ENCODE results near the gene WDR35.

WDR35 gene

DNA sequence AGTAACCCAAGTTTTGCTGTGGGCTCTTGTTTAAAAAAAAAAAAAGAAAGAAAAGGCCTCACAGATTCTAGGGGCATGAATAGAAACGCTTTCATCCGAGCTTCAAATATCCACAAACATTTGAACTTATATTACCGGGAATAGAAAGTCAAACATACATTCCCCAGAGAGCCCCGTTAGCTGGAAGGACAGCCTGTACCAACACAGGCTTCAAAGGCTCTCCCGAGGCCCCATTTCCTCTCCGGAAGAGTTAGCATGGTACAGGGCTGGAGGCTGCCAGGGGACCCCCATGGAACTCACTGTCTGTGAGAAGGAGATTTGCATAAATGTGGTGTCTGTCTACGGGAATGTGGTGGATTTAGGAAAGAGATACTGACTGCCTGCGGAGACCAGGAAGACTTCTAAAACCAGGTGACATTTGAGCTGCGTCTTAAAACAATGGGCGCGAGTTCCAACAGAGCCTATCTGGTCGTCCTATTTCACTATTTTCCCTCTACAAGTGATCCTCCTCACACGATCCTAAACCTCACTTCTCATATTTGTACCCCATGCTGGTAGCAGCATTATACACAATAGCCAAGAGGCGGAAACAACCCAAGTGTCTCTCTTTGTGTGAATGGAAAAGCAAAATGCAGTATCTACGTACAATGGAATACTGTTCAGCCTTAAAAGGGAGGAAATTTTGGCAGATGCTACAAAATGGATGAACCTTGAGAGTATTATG is 23.4 kb upstream of the WDR35 start:
- H2AFZ ChIP-seq (ENCODE audit: low read depth, low read length) = peak overlapping the region; percentile 75
- H2AK5ac ChIP-seq (ENCODE audit: low read length, severe bottlenecking) = no peak overlapping the region
- peaks cover 11% of the 10 kb centered on the region for H3K4me1 ChIP-seq (ENCODE audit: control insufficient read depth, insufficient read depth, low read depth, low read length)
- H3K18ac ChIP-seq (ENCODE audit: low read depth in 1 of 2, low read length in 2 of 2) = peak overlapping the region in 1 of 2 experiments; percentile 74
- no peaks in the 10 kb centered on the region for H3K9me3 ChIP-seq (ENCODE audit: control insufficient read depth, low read length)
- H4K8ac ChIP-seq (ENCODE audit: low read length) = peak overlapping the region; percentile 98
- WGBS = 41% methylated on average over 14 of the region's 15 CpGs
- no peaks in the 10 kb centered on the region for H3K36me3 ChIP-seq (ENCODE audit: control insufficient read depth in 1 of 2, insufficient read depth in 2 of 2, low read depth in 1 of 2, low read length in 2 of 2)
- H3K79me1 ChIP-seq (replicated peaks; ENCODE audit: low read length, poor library complexity, severe bottlenecking) = no peaks in the 10 kb centered on the region
- no peak overlapping the region for H2BK15ac ChIP-seq (ENCODE audit: low read depth, poor library complexity, severe bottlenecking)
- H4K91ac ChIP-seq (ENCODE audit: low read length) = no peak overlapping the region
- H3K9ac ChIP-seq (ENCODE audit: low read length) = peak overlapping the region; percentile 81
- peak overlapping the region in 1 of 2 experiments; percentile 95 for H3K4ac ChIP-seq (ENCODE audit: low read depth in 1 of 2, low read length in 2 of 2)
- H2BK5ac ChIP-seq (ENCODE audit: low read depth, low read length, poor library complexity, severe bottlenecking) = no peak overlapping the region
- H2BK120ac ChIP-seq (ENCODE audit: low read depth, low read length) = peak overlapping the region; percentile 65
- no peak for DNase-seq
- peak overlapping the region; percentile 89 for H3K4me2 ChIP-seq (ENCODE audit: low read length, poor library complexity, severe bottlenecking)
- no peak overlapping the region for H3K14ac ChIP-seq (ENCODE audit: low read length in 2 of 2)
- H3K27me3 ChIP-seq (ENCODE audit: control insufficient read depth in 1 of 2, insufficient read depth in 1 of 2, low read length in 2 of 2) = peaks cover 0 to 20% of the 10 kb centered on the region in 2 experiments
- peak overlapping the region; percentile 3 for H3K27ac ChIP-seq (ENCODE audit: low read length, poor library complexity, severe bottlenecking)
- H3K4me3 ChIP-seq (ENCODE audit: insufficient read depth in 1 of 2, low read depth in 1 of 2, low read length in 2 of 2) = peak overlapping the region in 1 of 2 experiments; percentile 76
- no peak overlapping the region for H3K23ac ChIP-seq (ENCODE audit: low read length in 2 of 2)
- H2BK12ac ChIP-seq (ENCODE audit: low read length in 2 of 2) = no peak overlapping the region

- Histone ChIP-seq H3K79me1 (replicated peaks; ENCODE audit: low read length, poor library complexity, severe bottlenecking) (no peaks in the 10 kb centered on the region), H4K91ac (ENCODE audit: low read length) (peak within 1 kb of the TSS; percentile 94), H3K23ac (ENCODE audit: low read length in 2 of 2) (peak within 1 kb of the TSS in 1 of 2 experiments; percentile 98), H3K27me3 (ENCODE audit: control insufficient read depth in 1 of 2, insufficient read depth in 1 of 2, low read length in 2 of 2) (peaks cover 0 to 22% of the 10 kb centered on the region in 2 experiments), H3K4me1 (ENCODE audit: control insufficient read depth, insufficient read depth, low read depth, low read length) (peaks cover 11% of the 10 kb centered on the region), H3K14ac (ENCODE audit: low read length in 2 of 2) (peak within 1 kb of the TSS in 1 of 2 experiments; percentile 92), H3K27ac (ENCODE audit: low read length, poor library complexity, severe bottlenecking) (peak within 1 kb of the TSS; percentile 3), H3K4ac (ENCODE audit: low read depth in 1 of 2, low read length in 2 of 2) (peak within 1 kb of the TSS; percentile 94 to 95), H3K9ac (ENCODE audit: low read length) (peak within 1 kb of the TSS; percentile 81), H2BK120ac (ENCODE audit: low read depth, low read length) (peak within 1 kb of the TSS; percentile 65), H2BK12ac (ENCODE audit: low read length in 2 of 2) (peak within 1 kb of the TSS in 1 of 2 experiments; percentile 94), H3K4me2 (ENCODE audit: low read length, poor library complexity, severe bottlenecking) (peak within 1 kb of the TSS; percentile 89), H3K36me3 (ENCODE audit: control insufficient read depth in 1 of 2, insufficient read depth in 2 of 2, low read depth in 1 of 2, low read length in 2 of 2) (no peaks in the 10 kb centered on the region), H3K4me3 (ENCODE audit: insufficient read depth in 1 of 2, low read depth in 1 of 2, low read length in 2 of 2) (peak within 1 kb of the TSS; percentile 69 to 76), H2BK5ac (ENCODE audit: low read depth, low read length, poor library complexity, severe bottlenecking) (peak within 1 kb of the TSS; percentile 35), H2AK5ac (ENCODE audit: low read length, severe bottlenecking) (peak within 1 kb of the TSS; percentile 22), H3K9me3 (ENCODE audit: control insufficient read depth, low read length) (no peaks in the 10 kb centered on the region), H3K18ac (ENCODE audit: low read depth in 1 of 2, low read length in 2 of 2) (peak within 1 kb of the TSS; percentile 74 to 97), H4K8ac (ENCODE audit: low read length) (peak within 1 kb of the TSS; percentile 98), H2AFZ (ENCODE audit: low read depth, low read length) (peak within 1 kb of the TSS; percentile 96), H2BK15ac (ENCODE audit: low read depth, poor library complexity, severe bottlenecking) (peak within 1 kb of the TSS; percentile 82)
- DNase-seq = peak; percentile 31
- under 1% methylated on average over 77 of the region's 87 CpGs for WGBS
These were observed 22.6 kb upstream of the WDR35 start, which contains the start of gene MATN3 for GRCh38 chr2:20012282-20013125. Gene MATN3 (minus strand): TSS chr2:20012668. CDS start chr2:20012631, 37 bp downstream.

DNA sequence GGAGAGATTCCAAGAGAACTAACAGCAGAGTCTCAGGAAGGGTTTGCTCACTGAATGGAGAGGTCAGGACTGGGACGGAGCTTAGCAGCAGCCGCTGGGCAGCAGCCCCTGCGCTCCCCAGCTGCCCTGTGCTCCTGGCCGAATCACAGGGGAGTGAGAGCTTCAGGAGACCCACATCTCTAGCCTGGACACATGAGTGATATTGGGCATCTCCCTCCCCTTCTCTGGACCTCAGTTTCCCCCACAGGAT is 22.1 kb upstream of the WDR35 start:
- Histone ChIP-seq H3K23ac (ENCODE audit: low read length in 2 of 2) (peak overlapping the region in 1 of 2 experiments; percentile 34), H4K91ac (ENCODE audit: low read length) (no peak overlapping the region), H2BK15ac (ENCODE audit: low read depth, poor library complexity, severe bottlenecking) (peak overlapping the region; percentile 13), H3K27ac (ENCODE audit: low read length, poor library complexity, severe bottlenecking) (no peak overlapping the region), H3K4me3 (ENCODE audit: insufficient read depth in 1 of 2, low read depth in 1 of 2, low read length in 2 of 2) (peak overlapping the region; percentile 69 to 76), H3K4me1 (ENCODE audit: control insufficient read depth, insufficient read depth, low read depth, low read length) (peaks cover 9% of the 10 kb centered on the region), H3K14ac (ENCODE audit: low read length in 2 of 2) (no peak overlapping the region), H4K8ac (ENCODE audit: low read length) (peak overlapping the region; percentile 92), H3K18ac (ENCODE audit: low read depth in 1 of 2, low read length in 2 of 2) (peak overlapping the region in 1 of 2 experiments; percentile 75), H3K36me3 (ENCODE audit: control insufficient read depth in 1 of 2, insufficient read depth in 2 of 2, low read depth in 1 of 2, low read length in 2 of 2) (no peaks in the 10 kb centered on the region), H3K27me3 (ENCODE audit: control insufficient read depth in 1 of 2, insufficient read depth in 1 of 2, low read length in 2 of 2) (peaks cover 0 to 22% of the 10 kb centered on the region in 2 experiments), H3K9ac (ENCODE audit: low read length) (no peak overlapping the region), H2BK120ac (ENCODE audit: low read depth, low read length) (no peak overlapping the region), H3K9me3 (ENCODE audit: control insufficient read depth, low read length) (no peaks in the 10 kb centered on the region), H3K4ac (ENCODE audit: low read depth in 1 of 2, low read length in 2 of 2) (peak overlapping the region; percentile 26 to 89), H3K4me2 (ENCODE audit: low read length, poor library complexity, severe bottlenecking) (peak overlapping the region; percentile 89), H2BK12ac (ENCODE audit: low read length in 2 of 2) (peak overlapping the region in 1 of 2 experiments; percentile 76), H2AFZ (ENCODE audit: low read depth, low read length) (no peak overlapping the region), H3K79me1 (replicated peaks; ENCODE audit: low read length, poor library complexity, severe bottlenecking) (no peaks in the 10 kb centered on the region), H2AK5ac (ENCODE audit: low read length, severe bottlenecking) (peak overlapping the region; percentile 22), H2BK5ac (ENCODE audit: low read depth, low read length, poor library complexity, severe bottlenecking) (peak overlapping the region; percentile 35)
- DNase-seq = no peak
- 33% methylated on average over 3 of the region's 4 CpGs for WGBS
